HL-60/S4 treated with retinoic acid at 250 ng/mL for 4 days and 3 days (cell line): ENCODE data around the gene EBLN2.

Experiments used
- in situ Hi-C: fragments of 300-500 bp; cut with MboI; formaldehyde crosslinking; loops from 2 replicates; pipeline ENCODE4 v1.7.0; 2022; ENCODE audit warnings: low sequenced_read_pairs

The EBLN2 gene

GRCh38 chr3:73056845-73057150 is 4.7 kb upstream of the EBLN2 start:
- in situ Hi-C loops, result loop anchor here (25.0 kb wide), 1 partner anchor 119 kb away; no protein-coding TSS in a partner anchor

- in situ Hi-C loops, result loop anchor here (25.0 kb wide), 1 partner anchor 123 kb away; no protein-coding TSS in a partner anchor
Measured at GRCh38 chr3:73060302-73060723, 1.1 kb upstream of the EBLN2 start.

GRCh38 chr3:73066243-73066642 is 4.8 kb downstream of the EBLN2 start:
- in situ Hi-C loops, result loop anchor here (25.0 kb wide), 1 partner anchor 129 kb away; no protein-coding TSS in a partner anchor

- in situ Hi-C loops, result loop anchor here (25.0 kb wide), 1 partner anchor 131 kb away; no protein-coding TSS in a partner anchor
Measured at GRCh38 chr3:73068419-73068818, 7.0 kb downstream of the EBLN2 start.

- in situ Hi-C loops, result loop anchor here (25.0 kb wide), 1 partner anchor 132 kb away; no protein-coding TSS in a partner anchor
Measured at GRCh38 chr3:73069187-73069586, 7.7 kb downstream of the EBLN2 start.

GRCh38 chr3:73069775-73070444 is 8.5 kb downstream of the EBLN2 start:
- in situ Hi-C loops, result loop anchor here (25.0 kb wide), 1 partner anchor 133 kb away; no protein-coding TSS in a partner anchor

GRCh38 chr3:73070675-73071575 is 9.5 kb downstream of the EBLN2 start:
- in situ Hi-C loops, result loop anchor here (25.0 kb wide), 1 partner anchor 134 kb away; no protein-coding TSS in a partner anchor

- in situ Hi-C loops, result loop anchor here (25.0 kb wide), 1 partner anchor 135 kb away; no protein-coding TSS in a partner anchor
Measured at GRCh38 chr3:73071952-73072351, 10.5 kb downstream of the EBLN2 start.

- in situ Hi-C loops, result loop anchor here (25.0 kb wide), 1 partner anchor 135 kb away; no protein-coding TSS in a partner anchor
Measured at GRCh38 chr3:73072634-73073033, 11.2 kb downstream of the EBLN2 start.

GRCh38 chr3:73073091-73073707 is 11.7 kb downstream of the EBLN2 start:
- in situ Hi-C loops, result loop anchor here (25.0 kb wide), 1 partner anchor 136 kb away; no protein-coding TSS in a partner anchor

- in situ Hi-C loops, result loop anchor here (25.0 kb wide), 2 partner anchors 137 to 1212 kb away; no protein-coding TSS in a partner anchor
Measured at GRCh38 chr3:73074781-73075180, 13.3 kb downstream of the EBLN2 start.

- in situ Hi-C loops, result loop anchor here (25.0 kb wide), 1 partner anchor 1218 kb away; no protein-coding TSS in a partner anchor
Measured at GRCh38 chr3:73080216-73080966, 18.9 kb downstream of the EBLN2 start.

- in situ Hi-C loops, result loop anchor here (25.0 kb wide), 1 partner anchor 1219 kb away; no protein-coding TSS in a partner anchor
Measured at GRCh38 chr3:73081140-73081539, 19.7 kb downstream of the EBLN2 start.

GRCh38 chr3:73084170-73084569 is 22.7 kb downstream of the EBLN2 start:
- in situ Hi-C loops, result loop anchor here (25.0 kb wide), 1 partner anchor 1222 kb away; no protein-coding TSS in a partner anchor

GRCh38 chr3:73086071-73086494 is 24.6 kb downstream of the EBLN2 start:
- in situ Hi-C loops, result loop anchor here (25.0 kb wide), 1 partner anchor 1224 kb away; no protein-coding TSS in a partner anchor

GRCh38 chr3:73094129-73094528 is 32.7 kb downstream of the EBLN2 start:
- in situ Hi-C loops, result loop anchor here (25.0 kb wide), 1 partner anchor 1232 kb away; no protein-coding TSS in a partner anchor

- in situ Hi-C loops, result loop anchor here (25.0 kb wide), 1 partner anchor 1233 kb away; no protein-coding TSS in a partner anchor
Measured at GRCh38 chr3:73094951-73095350, 33.5 kb downstream of the EBLN2 start.

- in situ Hi-C loops, result loop anchor here (25.0 kb wide), 1 partner anchor 1234 kb away; no protein-coding TSS in a partner anchor
Measured at GRCh38 chr3:73096169-73096568, 34.7 kb downstream of the EBLN2 start.

GRCh38 chr3:73098026-73098425 is 36.6 kb downstream of the EBLN2 start:
- in situ Hi-C loops, result loop anchor here (25.0 kb wide), 1 partner anchor 1236 kb away; no protein-coding TSS in a partner anchor
